OCI-LY7 (cell line): ENCODE measurements around the gene ALS2CL. TPM values are rescaled to one million over a fixed set of nuclear protein-coding genes. Genes with fewer than 3 reads are reported as not detected.

Experiments used
- BruUV-seq: library from RNA; stranded (reverse); fragments of 400-500 nt; replicated peaks from 2 replicates; lab custom pipeline; 2021; lab: Mats Ljungman, UMichigan
- CTCF ChIA-PET: fragments of 300-600 bp; sonication (Branson Sonifier 250); formaldehyde crosslinking; loops from one replicate; lab custom pipeline; 2022; ENCODE audit warnings: antibody characterized with exemption; ENCODE audit not compliant: unreplicated experiment; lab: Charles Lee
- POLR2A ChIA-PET: fragments of 300-600 bp; sonication (Branson Sonifier 250); formaldehyde crosslinking; loops from one replicate; lab custom pipeline; 2022; ENCODE audit warnings: antibody characterized with exemption; lab: Charles Lee
- DNase-seq: peaks from one replicate; pipeline ENCODE4 v3.0.0-alpha.2; 2015; ENCODE audit warnings: low spot score
- H2AFZ ChIP-seq: fragments of 200-600 bp; sonication (generic), shearing (Covaris generic); 2 replicates; pipeline ENCODE4 v1.6.1; 2014; ENCODE audit warnings: mild to moderate bottlenecking, antibody characterized with exemption, low read length, moderate library complexity
- H3K27ac ChIP-seq: fragments of 200-600 bp; sonication (generic); 2 replicates; pipeline ENCODE4 v1.5.1; 2014; ENCODE audit warnings: mixed run types, low read depth, mild to moderate bottlenecking, moderate library complexity, low read length, inconsistent platforms; ENCODE audit not compliant: poor library complexity, severe bottlenecking
- H3K36me3 ChIP-seq: fragments of 200-600 bp; sonication (generic); 2 replicates; pipeline ENCODE4 v1.6.1; 2014; ENCODE audit warnings: mild to moderate bottlenecking, antibody characterized with exemption, low read length, moderate library complexity, mixed read lengths; ENCODE audit not compliant: insufficient read depth
- H3K4me1 ChIP-seq: fragments of 200-600 bp; sonication (generic); 2 replicates; pipeline ENCODE4 v1.5.1; 2014; ENCODE audit warnings: mild to moderate bottlenecking, low read length; ENCODE audit not compliant: insufficient read depth, poor library complexity, severe bottlenecking
- H3K4me2 ChIP-seq: fragments of 200-600 bp; sonication (generic); 2 replicates; pipeline ENCODE4 v1.6.1; 2014; ENCODE audit warnings: mild to moderate bottlenecking, low read length
- H3K4me3 ChIP-seq: fragments of 200-600 bp; sonication (generic); 2 replicates; pipeline ENCODE4 v1.5.1; 2014; ENCODE audit warnings: mild to moderate bottlenecking, low read depth, low read length; ENCODE audit not compliant: poor library complexity, severe bottlenecking
- H3K79me2 ChIP-seq: fragments of 200-600 bp; sonication (generic); 2 replicates; pipeline ENCODE4 v1.6.1; 2016; ENCODE audit warnings: low read depth, mild to moderate bottlenecking, low read length, moderate library complexity, mixed read lengths; ENCODE audit not compliant: insufficient read depth
- H3K9me2 ChIP-seq: fragments of 200-600 bp; sonication (generic); 2 replicates; pipeline ENCODE4 v1.6.1; 2016; ENCODE audit warnings: mild to moderate bottlenecking, low read length, mixed read lengths; ENCODE audit not compliant: insufficient read depth
- H3K9me3 ChIP-seq: fragments of 200-600 bp; sonication (generic); 2 replicates; pipeline ENCODE4 v1.6.1; 2014; ENCODE audit warnings: mild to moderate bottlenecking, mixed run types, low read length, mixed read lengths
- H4K20me1 ChIP-seq: fragments of 200-600 bp; sonication (generic); 2 replicates; pipeline ENCODE4 v1.6.1; 2014; ENCODE audit warnings: mild to moderate bottlenecking, antibody characterized with exemption, low read length, moderate library complexity, mixed read lengths; ENCODE audit not compliant: insufficient read depth
- CTCF ChIP-seq: fragments of 200-600 bp; sonication (generic); conservative IDR thresholded peaks from 2 replicates; pipeline ENCODE4 v1.5.1; 2014; ENCODE audit warnings: mild to moderate bottlenecking, antibody characterized with exemption, low read length, moderate library complexity, mixed read lengths
- EZH2phosphoT487 ChIP-seq: fragments of 200-600 bp; sonication (generic); IDR thresholded peaks from 2 replicates; pipeline ENCODE4 v1.6.1; 2018; ENCODE audit warnings: low read depth, borderline replicate concordance, mild to moderate bottlenecking, mixed run types, antibody characterized with exemption, low read length, moderate library complexity, mixed read lengths
- intact Hi-C: fragments of 100-400 bp; cut with micrococcal nuclease; formaldehyde crosslinking; loops from one replicate; pipeline ENCODE4 v1.10.0; 2022; ENCODE audit not compliant: unreplicated experiment
- total RNA-seq, 2 experiments: library from RNA; depleted of rRNA in 1 of 2; stranded (reverse); fragments of >200 nt in 1 of 2; shearing (Covaris generic) in 1 of 2; gene quantifications; 2 replicates each; pipeline ENCODE4 v1.2.3, GENCODE V29; 2014 to 2022

The ALS2CL gene
- total RNA-seq, 2 experiments from 2014 or later, result 0.28 TPM; not detected in 1

GRCh38 chr3:46716461-46717441 lies 23.3 kb upstream of the ALS2CL start:
- Histone ChIP-seq H4K20me1 (no peaks in the 10 kb centered on the region), H2AFZ (no peak overlapping the region), H3K4me2 (no peak overlapping the region), H3K4me1 (no peaks in the 10 kb centered on the region), H3K79me2 (no peaks in the 10 kb centered on the region), H3K27ac (no peak overlapping the region), H3K4me3 (no peak overlapping the region), H3K9me2 (no peaks in the 10 kb centered on the region), H3K36me3 (no peaks in the 10 kb centered on the region), H3K9me3 (no peaks in the 10 kb centered on the region)
- intact Hi-C loops, result no loop called here
- BruUV-seq, result no TSS peak
- ChIA-PET CTCF (interaction anchor here (0.5 kb wide), 1 partner anchor 184 kb away, joined by 4 read pairs; no protein-coding TSS in a partner anchor), POLR2A (interaction anchor here (0.5 kb wide), 1 partner anchor 40 kb away, joined by 5 read pairs; no protein-coding TSS in a partner anchor)
- DNase-seq, result no peak
- TF ChIP-seq CTCF (no peak), EZH2phosphoT487 (no peak)

GRCh38 chr3:46715507-46716175 lies 22.2 kb upstream of the ALS2CL start:
- intact Hi-C loops, result no loop called here
- CTCF ChIA-PET, result interaction anchor here (0.5 to 0.6 kb wide), 2 partner anchors 12 to 185 kb away, joined by 4 read pairs; no protein-coding TSS in a partner anchor
- H3K9me3 ChIP-seq, result no peaks in the 10 kb centered on the region
- no peaks in the 10 kb centered on the region for H3K79me2 ChIP-seq
- H3K4me2 ChIP-seq, result no peak overlapping the region
- H3K9me2 ChIP-seq, result no peaks in the 10 kb centered on the region
- POLR2A ChIA-PET, result interaction anchor here (1.0 kb wide), 1 partner anchor 9 kb away, joined by 4 read pairs; no protein-coding TSS in a partner anchor
- no peak for DNase-seq
- H3K4me3 ChIP-seq, result no peak overlapping the region
- TF ChIP-seq CTCF, result no peak
- no peak for TF ChIP-seq EZH2phosphoT487
- no TSS peak for BruUV-seq
- H3K4me1 ChIP-seq, result no peaks in the 10 kb centered on the region
- no peaks in the 10 kb centered on the region for H3K36me3 ChIP-seq
- no peaks in the 10 kb centered on the region for H4K20me1 ChIP-seq
- no peak overlapping the region for H3K27ac ChIP-seq
- no peak overlapping the region for H2AFZ ChIP-seq
